Activated CD4-positive, alpha-beta memory T cell treated with anti-CD3 and anti-CD28 coated beads, Interleukin-2, amount 10 ng/mL, durations not matched to agents 7 days and 5 days (primary cell): ENCODE results near the gene RNF183. TPM values are rescaled to one million over a fixed set of nuclear protein-coding genes. Genes with fewer than 3 reads are reported as not detected.

Experiments
- CTCF ChIA-PET: fragments of 350-600 bp; sonication (Branson Sonifier 250); formaldehyde crosslinking; loops from one replicate; lab custom pipeline; 2021; ENCODE audit warnings: antibody characterized with exemption, inconsistent platforms; lab: Charles Lee
- POLR2A ChIA-PET: fragments of 350-600 bp; sonication (Branson Sonifier 250); formaldehyde crosslinking; loops from one replicate; lab custom pipeline; 2021; ENCODE audit warnings: antibody characterized with exemption; lab: Charles Lee
- DNase-seq: peaks from one replicate; pipeline ENCODE4 v3.0.0-alpha.2; 2020
- H3K27ac Mint-ChIP-seq: one replicate; pipeline ENCODE4 v1.8.0; 2021; ENCODE audit warnings: mild to moderate bottlenecking, mixed read lengths
- H3K27me3 Mint-ChIP-seq: one replicate; pipeline ENCODE4 v1.8.0; 2021; ENCODE audit warnings: mixed read lengths
- H3K36me3 Mint-ChIP-seq: one replicate; pipeline ENCODE4 v1.8.0; 2021; ENCODE audit warnings: low read depth, mixed read lengths
- H3K4me1 Mint-ChIP-seq: one replicate; pipeline ENCODE4 v1.8.0; 2021; ENCODE audit warnings: mixed read lengths
- H3K4me3 Mint-ChIP-seq: one replicate; pipeline ENCODE4 v1.8.0; 2021; ENCODE audit warnings: mild to moderate bottlenecking, mixed read lengths
- H3K9me3 Mint-ChIP-seq: one replicate; pipeline ENCODE4 v1.8.0; 2021; ENCODE audit warnings: mixed read lengths
- total RNA-seq, 2 experiments: library from RNA; stranded (reverse); gene quantifications; one replicate each; pipeline ENCODE4 v1.2.3, GENCODE V29; 2021

The RNF183 gene
- total RNA-seq, 2 experiments from 2014 or later: 0.23 to 0.40 TPM

DNA sequence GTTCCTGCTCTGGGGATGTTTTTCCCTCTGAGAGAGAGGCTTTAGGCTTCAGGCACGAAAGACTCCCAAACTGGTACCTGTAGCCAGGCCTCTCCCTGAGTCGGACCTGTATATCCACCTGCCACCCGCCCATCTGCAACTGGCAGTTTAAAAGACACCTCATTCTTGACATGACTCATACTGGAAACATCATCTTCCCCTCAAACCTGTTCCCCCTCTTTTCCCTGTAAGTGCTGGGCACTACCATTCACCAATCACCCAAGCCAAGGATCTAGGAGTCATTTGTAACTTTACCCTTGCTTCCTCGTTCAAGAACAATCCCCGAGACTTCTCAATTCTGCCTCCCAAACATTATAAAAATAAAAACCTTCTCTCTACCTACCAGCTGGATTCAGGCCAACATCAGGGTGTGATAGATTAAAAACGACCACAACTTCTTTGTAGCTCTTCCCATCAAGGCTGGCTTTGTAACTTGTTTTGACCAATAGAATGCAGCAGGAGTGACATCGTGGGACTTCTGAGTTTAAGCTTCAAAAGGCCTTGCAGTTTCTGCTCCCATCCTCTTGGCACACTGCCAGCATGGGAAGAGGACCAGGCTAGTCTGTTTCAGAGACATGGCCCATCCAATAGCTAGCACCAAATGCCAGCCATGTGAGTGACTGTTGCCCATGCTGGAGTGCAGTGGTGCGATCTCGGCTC, 38.7 kb upstream of the RNF183 start:
- H3K4me3 Mint-ChIP-seq: no peak overlapping the region
- POLR2A ChIA-PET: interaction anchor here (1.7 to 3.1 kb wide), 3 partner anchors 8 to 68 kb away, joined by 4 to 40 read pairs (median 9); partner anchors contain the start of genes BSPRY, C9orf43, CDC26 and POLE3

DNA sequence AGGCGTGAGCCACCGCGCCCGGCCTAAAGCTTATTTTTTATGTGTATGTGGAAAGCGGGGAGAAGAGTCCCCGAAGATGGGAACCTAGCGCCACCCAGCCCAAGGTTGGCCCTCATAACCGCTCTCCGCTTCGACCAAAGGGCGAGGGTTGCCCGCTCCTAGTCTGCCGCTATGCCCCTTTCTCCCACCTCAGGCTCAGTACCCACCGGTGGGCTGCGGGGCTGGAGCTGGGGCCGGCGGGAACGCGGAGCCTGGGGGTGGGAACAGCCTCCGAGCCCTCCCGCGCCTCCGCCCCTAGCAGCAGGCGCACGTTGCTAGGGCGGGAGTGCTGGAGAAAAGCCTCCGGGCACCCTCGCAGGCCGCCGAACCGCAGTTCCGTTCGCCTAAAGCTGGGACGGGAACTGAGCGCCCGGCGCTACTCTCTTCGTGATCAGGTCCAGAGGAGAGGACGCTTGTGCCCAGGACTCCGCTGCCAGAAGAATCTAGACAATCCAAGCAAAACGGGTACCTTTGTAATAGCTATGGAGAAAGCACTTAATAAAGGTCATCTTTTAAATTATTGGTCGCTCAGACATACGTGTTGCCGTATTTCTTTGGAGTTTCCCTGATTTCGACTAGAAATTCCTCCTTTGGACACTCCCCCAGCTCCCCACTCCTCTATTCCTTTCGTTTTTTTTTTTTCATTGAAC, 37.0 kb upstream of the RNF183 start, which contains the start of gene WDR31:
Gene WDR31, minus strand, starts transcription at position 265 of the 689 bp plus-strand sequence. CDS start 8,253 bp downstream, outside the sequence.
- Mint-ChIP-seq H3K9me3 (no peaks in the 10 kb centered on the region), H3K36me3 (no peaks in the 10 kb centered on the region), H3K4me1 (peaks cover 46% of the 10 kb centered on the region), H3K27ac (no peak within 1 kb of the TSS), H3K4me3 (peak within 1 kb of the TSS; percentile 68), H3K27me3 (no peaks in the 10 kb centered on the region)
- POLR2A ChIA-PET: interaction anchor here (1.1 to 3.1 kb wide), 8 partner anchors 10 to 239 kb away, joined by 4 to 40 read pairs (median 6); partner anchors contain the start of genes ALAD, BSPRY, C9orf43 and FKBP15
- peak; percentile 80 for DNase-seq
- CTCF ChIA-PET: interaction anchor here (0.9 to 4.0 kb wide), 8 partner anchors 10 to 239 kb away, joined by 3 to 42 read pairs (median 4); partner anchors contain the start of genes ALAD, BSPRY, C9orf43 and CDC26

More for the DNA sequence above, 38.7 kb upstream of the RNF183 start:
- no peaks in the 10 kb centered on the region for H3K27me3 Mint-ChIP-seq
- DNase-seq: no peak
- CTCF ChIA-PET: interaction anchor here (1.2 to 4.0 kb wide), 2 partner anchors 8 to 20 kb away, joined by 3 to 42 read pairs; partner anchors contain the start of gene BSPRY
- H3K4me1 Mint-ChIP-seq: peaks cover 45% of the 10 kb centered on the region
- H3K36me3 Mint-ChIP-seq: no peaks in the 10 kb centered on the region
- H3K27ac Mint-ChIP-seq: no peak overlapping the region
- H3K9me3 Mint-ChIP-seq: no peaks in the 10 kb centered on the region

DNA sequence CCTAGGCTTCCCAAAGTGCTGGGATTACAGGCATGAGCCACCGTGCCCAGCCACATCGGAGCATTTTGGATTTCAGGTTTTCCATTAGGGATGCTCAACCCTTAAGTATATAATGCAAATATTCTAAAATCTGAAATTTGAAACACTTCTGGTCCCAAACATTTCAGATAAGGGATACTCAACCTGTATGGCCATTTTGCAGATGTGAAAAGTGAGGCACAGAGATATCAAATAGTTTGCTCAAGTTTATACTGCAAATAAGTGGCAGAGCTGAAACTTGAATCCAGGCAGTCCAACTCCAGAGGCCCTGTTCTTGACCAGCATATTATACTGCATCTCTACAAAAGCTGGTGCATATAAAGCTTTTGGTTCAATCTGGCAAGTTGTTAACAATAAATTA, 34.5 kb upstream of the RNF183 start:
- no peaks in the 10 kb centered on the region for H3K9me3 Mint-ChIP-seq
- CTCF ChIA-PET: interaction anchor here (1.3 to 2.6 kb wide), 2 partner anchors 63 to 64 kb away, joined by 4 to 8 read pairs; partner anchors contain the start of genes ALAD, CDC26 and PRPF4
- H3K36me3 Mint-ChIP-seq: no peaks in the 10 kb centered on the region
- POLR2A ChIA-PET: interaction anchor here (0.9 to 1.9 kb wide), 3 partner anchors 11 to 72 kb away, joined by 3 to 6 read pairs (median 3); partner anchors contain the start of genes C9orf43, CDC26, POLE3 and PRPF4
- no peak overlapping the region for H3K27ac Mint-ChIP-seq
- peaks cover 39% of the 10 kb centered on the region for H3K4me1 Mint-ChIP-seq
- no peak overlapping the region for H3K4me3 Mint-ChIP-seq
- no peak for DNase-seq
- H3K27me3 Mint-ChIP-seq: no peaks in the 10 kb centered on the region

DNA sequence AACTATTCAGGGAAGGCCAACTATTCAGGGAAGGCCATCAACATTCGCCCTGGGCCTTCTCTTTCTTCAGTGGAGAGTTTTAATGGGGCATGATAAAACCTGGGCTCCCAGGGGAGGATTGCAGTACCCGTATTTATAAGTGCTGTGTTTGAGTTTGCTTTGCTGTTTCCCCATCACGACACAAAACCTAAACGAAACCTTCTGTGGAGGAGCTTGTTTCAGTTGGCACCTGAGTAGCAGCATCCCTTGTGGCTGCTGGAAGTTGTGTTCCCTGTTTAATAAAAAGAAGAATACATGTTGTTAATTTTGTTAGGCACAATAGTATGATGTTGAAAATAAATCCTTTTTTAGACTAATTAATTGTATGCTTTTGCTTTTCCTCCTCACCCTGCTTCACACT, 28.6 kb upstream of the RNF183 start:
- ChIA-PET POLR2A (no interaction called here), CTCF (no interaction called here)
- Mint-ChIP-seq H3K27me3 (no peaks in the 10 kb centered on the region), H3K4me1 (peaks cover 11% of the 10 kb centered on the region), H3K9me3 (no peaks in the 10 kb centered on the region), H3K27ac (no peak overlapping the region), H3K36me3 (no peaks in the 10 kb centered on the region), H3K4me3 (no peak overlapping the region)
- DNase-seq: no peak

DNA sequence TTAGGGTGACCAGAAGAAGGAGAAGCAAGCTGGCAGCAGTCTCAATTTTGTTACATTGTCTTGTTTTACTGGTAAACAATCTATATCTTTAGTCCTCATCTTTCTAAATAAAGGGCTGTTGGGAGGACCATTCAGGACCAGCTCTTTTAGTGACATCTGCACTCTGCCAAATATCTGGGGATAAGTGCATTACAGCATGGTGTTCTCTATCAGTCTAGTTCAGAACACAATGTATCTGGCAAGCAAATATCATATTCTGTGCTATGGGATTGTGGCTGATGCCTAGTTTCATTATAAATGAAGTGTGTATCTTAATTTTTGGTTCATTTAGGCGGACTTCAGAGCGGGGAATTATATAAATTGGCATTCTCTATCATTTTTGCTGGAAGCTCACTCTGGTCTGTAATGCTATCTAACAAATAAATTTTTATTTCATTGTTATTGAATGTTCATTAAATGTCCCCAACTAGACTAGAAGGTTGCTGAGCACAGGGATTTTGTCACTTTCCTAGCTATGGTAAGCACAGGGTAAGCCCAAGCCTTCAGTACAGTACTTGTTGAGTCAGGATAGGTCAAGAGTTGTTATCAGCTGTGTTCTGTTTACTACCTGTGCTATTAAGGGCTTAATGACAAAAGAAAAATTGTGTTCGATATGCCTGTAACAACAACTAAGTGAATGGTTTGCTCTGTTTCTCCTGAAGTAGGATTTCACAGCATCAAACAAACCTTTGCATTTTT, 25.0 kb upstream of the RNF183 start:
- no peak overlapping the region for H3K4me3 Mint-ChIP-seq
- no peaks in the 10 kb centered on the region for H3K36me3 Mint-ChIP-seq
- ChIA-PET CTCF (interaction anchor here (0.6 kb wide), 1 partner anchor 75 kb away, joined by 5 read pairs; no protein-coding TSS in a partner anchor), POLR2A (no interaction called here)
- no peaks in the 10 kb centered on the region for H3K9me3 Mint-ChIP-seq
- H3K27me3 Mint-ChIP-seq: no peaks in the 10 kb centered on the region
- H3K27ac Mint-ChIP-seq: no peak overlapping the region
- no peak for DNase-seq
- no peaks in the 10 kb centered on the region for H3K4me1 Mint-ChIP-seq

DNA sequence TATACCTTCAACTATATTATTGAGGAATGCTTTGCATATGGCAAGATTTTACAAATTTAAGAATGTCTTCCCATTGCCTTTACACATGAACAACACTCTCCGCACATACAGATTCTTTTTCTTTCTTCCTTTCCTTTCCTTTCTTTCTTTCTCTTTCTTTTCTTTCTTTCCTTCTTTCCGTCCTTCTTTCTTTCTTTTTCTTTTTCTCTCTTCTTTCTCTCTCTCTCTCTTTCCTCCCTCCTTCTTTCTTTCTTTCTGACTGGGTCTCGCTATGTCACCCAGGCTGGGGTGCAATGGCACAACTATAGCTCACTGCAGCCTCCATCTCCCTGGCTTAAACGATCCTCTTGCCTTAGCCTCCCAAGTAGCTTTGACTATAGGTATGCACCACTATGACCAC, 23.1 kb upstream of the RNF183 start:
- Mint-ChIP-seq H3K4me1 (no peaks in the 10 kb centered on the region), H3K36me3 (no peaks in the 10 kb centered on the region), H3K9me3 (no peaks in the 10 kb centered on the region), H3K27ac (no peak overlapping the region), H3K4me3 (no peak overlapping the region), H3K27me3 (no peaks in the 10 kb centered on the region)
- ChIA-PET CTCF (interaction anchor here (1.0 kb wide), 1 partner anchor 16 kb away, joined by 3 read pairs; no protein-coding TSS in a partner anchor), POLR2A (no interaction called here)
- no peak for DNase-seq

DNA sequence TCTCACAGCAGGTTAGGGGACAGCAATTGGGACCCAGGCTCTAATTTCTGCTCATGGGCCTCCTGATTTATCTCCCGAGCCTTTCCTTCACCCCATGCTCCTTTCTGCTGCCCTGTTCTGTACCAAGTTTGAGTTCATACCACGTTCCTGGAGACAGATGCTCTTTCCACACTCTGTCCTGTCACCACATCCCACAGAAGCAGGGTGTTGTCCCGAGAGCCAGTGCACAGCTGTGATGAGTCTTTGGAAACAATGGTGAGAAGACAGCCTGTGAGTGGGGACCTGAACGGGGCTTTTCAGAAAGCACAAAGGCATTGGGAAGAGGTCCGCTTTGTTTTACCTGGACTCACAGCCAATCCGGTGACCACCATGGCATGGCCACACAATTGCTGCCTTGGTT, 19.5 kb upstream of the RNF183 start:
- DNase-seq: no peak
- ChIA-PET POLR2A (no interaction called here), CTCF (no interaction called here)
- H3K4me3 Mint-ChIP-seq: no peak overlapping the region
- H3K4me1 Mint-ChIP-seq: no peaks in the 10 kb centered on the region
- H3K27ac Mint-ChIP-seq: no peak overlapping the region
- H3K27me3 Mint-ChIP-seq: no peaks in the 10 kb centered on the region
- no peaks in the 10 kb centered on the region for H3K9me3 Mint-ChIP-seq
- no peaks in the 10 kb centered on the region for H3K36me3 Mint-ChIP-seq

DNA sequence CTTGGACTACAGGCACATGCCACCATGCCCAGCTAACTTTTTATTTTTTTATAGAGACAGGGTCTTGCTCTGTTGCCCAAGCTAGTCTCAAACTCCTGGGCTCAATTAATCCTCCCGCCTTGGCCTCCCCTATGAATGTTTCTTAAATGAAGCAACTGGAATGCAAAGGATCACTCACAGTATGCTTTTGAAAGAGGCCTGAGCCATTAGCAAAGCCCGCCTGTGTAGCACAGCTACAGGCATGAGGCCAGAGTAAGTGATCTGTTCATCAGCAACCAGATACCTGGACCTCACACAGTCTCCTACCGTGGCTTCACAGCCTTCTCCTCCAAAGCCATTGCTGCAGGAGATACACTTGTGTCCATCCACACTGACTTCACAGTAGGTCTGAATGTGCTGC, 16.9 kb upstream of the RNF183 start:
- Mint-ChIP-seq H3K27ac (no peak overlapping the region), H3K4me3 (no peak overlapping the region), H3K4me1 (no peaks in the 10 kb centered on the region), H3K27me3 (peaks cover 1% of the 10 kb centered on the region), H3K9me3 (no peaks in the 10 kb centered on the region), H3K36me3 (no peaks in the 10 kb centered on the region)
- no peak for DNase-seq
- CTCF ChIA-PET: no interaction called here
- POLR2A ChIA-PET: no interaction called here

DNA sequence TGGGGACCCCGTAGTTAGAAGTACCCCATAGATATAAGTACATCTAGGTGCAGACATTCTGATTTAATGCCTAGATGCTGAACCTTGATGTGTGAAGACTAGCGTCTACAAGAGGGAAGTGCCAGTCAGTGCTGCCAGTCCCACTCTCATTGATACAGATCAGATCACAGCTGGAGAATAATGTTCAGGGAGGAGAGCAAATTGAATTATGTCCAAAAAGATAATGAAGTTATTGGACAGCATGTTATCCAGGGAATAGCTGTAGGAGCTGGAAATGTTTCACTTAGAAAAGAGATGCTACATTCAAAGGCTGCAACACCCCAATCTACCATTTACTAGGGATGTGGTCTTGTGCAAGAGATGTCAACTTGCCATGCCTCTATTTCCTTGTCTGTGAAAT, 15.9 kb upstream of the RNF183 start:
- Mint-ChIP-seq H3K27ac (no peak overlapping the region), H3K36me3 (no peaks in the 10 kb centered on the region), H3K9me3 (no peaks in the 10 kb centered on the region), H3K4me1 (no peaks in the 10 kb centered on the region), H3K27me3 (peaks cover 3% of the 10 kb centered on the region), H3K4me3 (no peak overlapping the region)
- ChIA-PET CTCF (no interaction called here), POLR2A (no interaction called here)
- no peak for DNase-seq

DNA sequence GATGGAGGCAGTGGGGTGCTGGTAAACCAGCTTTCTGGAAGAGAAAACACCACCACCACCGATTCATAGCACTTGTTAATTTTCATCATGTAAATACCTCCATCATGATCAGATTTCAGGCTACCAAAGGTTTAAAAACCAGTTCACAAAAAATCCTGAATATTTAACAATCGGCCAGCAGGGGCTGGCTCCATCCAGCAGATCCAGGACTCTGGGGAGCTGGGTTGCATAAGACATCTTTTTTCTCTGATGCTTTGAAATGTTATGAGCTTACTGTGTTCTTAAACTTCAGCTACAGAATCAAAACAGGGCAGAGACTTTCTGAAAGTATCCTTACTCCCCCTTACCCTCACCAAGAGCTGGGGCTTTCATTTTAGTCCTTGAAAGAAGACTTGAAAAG, 14.6 kb upstream of the RNF183 start:
- H3K4me1 Mint-ChIP-seq: no peaks in the 10 kb centered on the region
- no peak for DNase-seq
- H3K27me3 Mint-ChIP-seq: peaks cover 3% of the 10 kb centered on the region
- POLR2A ChIA-PET: no interaction called here
- CTCF ChIA-PET: interaction anchor here (0.5 kb wide), 1 partner anchor 421 kb away, joined by 5 read pairs; no protein-coding TSS in a partner anchor
- H3K36me3 Mint-ChIP-seq: no peaks in the 10 kb centered on the region
- no peak overlapping the region for H3K27ac Mint-ChIP-seq
- no peak overlapping the region for H3K4me3 Mint-ChIP-seq
- H3K9me3 Mint-ChIP-seq: no peaks in the 10 kb centered on the region

DNA sequence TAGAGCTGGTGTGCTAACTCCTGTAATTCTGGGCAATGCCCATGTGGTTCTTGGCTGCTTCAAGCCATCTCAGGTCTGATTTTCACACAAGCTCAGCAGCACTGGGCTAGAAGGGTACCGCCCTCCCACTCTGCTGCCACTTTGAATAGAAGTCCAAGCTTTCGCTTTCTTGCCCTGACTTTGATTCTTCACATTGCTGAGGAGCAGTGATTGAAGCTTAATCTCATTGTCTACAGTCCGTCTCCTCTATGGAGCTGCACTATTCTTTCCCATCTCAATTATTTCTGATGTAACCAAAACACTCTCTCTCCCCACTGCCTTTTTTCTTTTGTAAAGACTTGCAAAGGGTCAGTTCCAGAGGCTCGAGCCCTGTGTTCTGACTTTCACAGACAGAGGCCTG, 12.9 kb upstream of the RNF183 start:
- peaks cover 3% of the 10 kb centered on the region for H3K27me3 Mint-ChIP-seq
- POLR2A ChIA-PET: interaction anchor here (1.5 kb wide), 1 partner anchor 94 kb away, joined by 3 read pairs; the partner anchor contains the start of genes C9orf43 and POLE3
- H3K4me1 Mint-ChIP-seq: no peaks in the 10 kb centered on the region
- no peak overlapping the region for H3K27ac Mint-ChIP-seq
- H3K4me3 Mint-ChIP-seq: no peak overlapping the region
- H3K9me3 Mint-ChIP-seq: no peaks in the 10 kb centered on the region
- CTCF ChIA-PET: no interaction called here
- H3K36me3 Mint-ChIP-seq: no peaks in the 10 kb centered on the region
- no peak for DNase-seq

DNA sequence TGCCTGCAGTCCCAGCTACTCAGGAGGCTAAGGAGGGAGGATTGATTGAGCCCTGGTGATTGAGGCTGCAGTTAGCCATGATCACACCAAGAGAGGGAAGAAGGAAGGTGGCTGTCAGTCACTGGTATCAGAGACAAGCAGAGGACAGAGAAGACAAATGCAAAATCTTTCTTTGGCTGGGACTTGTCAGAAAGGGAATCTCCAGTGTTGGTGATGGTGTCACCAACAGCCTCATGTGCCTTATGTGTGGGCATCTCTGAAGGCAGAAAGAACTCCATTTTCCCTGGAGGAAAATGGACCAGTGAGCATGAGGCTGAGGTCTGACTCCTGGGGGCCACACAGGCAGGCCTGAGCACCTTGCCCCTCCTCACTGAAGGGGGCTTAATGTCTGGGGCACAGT, 12.1 kb upstream of the RNF183 start:
- DNase-seq: no peak
- Mint-ChIP-seq H3K9me3 (no peaks in the 10 kb centered on the region), H3K36me3 (no peaks in the 10 kb centered on the region), H3K4me3 (no peak overlapping the region), H3K27ac (no peak overlapping the region), H3K4me1 (no peaks in the 10 kb centered on the region), H3K27me3 (peaks cover 3% of the 10 kb centered on the region)
- CTCF ChIA-PET: no interaction called here
- POLR2A ChIA-PET: interaction anchor here (1.5 kb wide), 1 partner anchor 95 kb away, joined by 3 read pairs; the partner anchor contains the start of genes C9orf43 and POLE3
